Spleen (tissue), 11 donors: ENCODE data around the gene ZFYVE28. TPM values are rescaled to one million over a fixed set of nuclear protein-coding genes. Genes with fewer than 3 reads are reported as not detected.

Experiments
- DNase-seq: peaks from one replicate; pipeline ENCODE4 v3.0.0-alpha.2; 2020
- H3K27ac ChIP-seq, 8 donors: fragments of 200-600 bp; sonication (generic) in 7 of 8; 1 replicate in 4 of 8; 2 replicates in 4 of 8; pipeline versions ENCODE4 v1.5.0 to v1.8.0; 2016 to 2021; ENCODE audit warnings: inconsistent platforms in 4 of 8, mild to moderate bottlenecking in 4 of 8, moderate library complexity in 1 of 8
- H3K27me3 ChIP-seq, 7 donors: fragments of 200-600 bp; sonication (generic) in 6 of 7; replicated peaks in 1 of 7; 1 replicate in 4 of 7; 2 replicates in 3 of 7; pipeline versions ENCODE4 v1.5.0 to v1.8.0; 2016 to 2021; ENCODE audit warnings: inconsistent platforms in 3 of 7, mild to moderate bottlenecking in 1 of 7
- H3K36me3 ChIP-seq, 6 donors: fragments of 200-600 bp; sonication (generic) in 5 of 6; 1 replicate in 4 of 6; 2 replicates in 2 of 6; pipeline versions ENCODE4 v1.5.0 to v1.8.0; 2016 to 2021; ENCODE audit warnings: inconsistent platforms in 2 of 6
- H3K4me1 ChIP-seq, 6 donors: fragments of 200-600 bp; sonication (generic) in 5 of 6; 1 replicate in 3 of 6; 2 replicates in 3 of 6; pipeline versions ENCODE4 v1.5.0 to v1.8.0; 2016 to 2021; ENCODE audit warnings: inconsistent platforms in 3 of 6
- H3K4me3 ChIP-seq, 8 donors: fragments of 200-600 bp; sonication (generic) in 7 of 8; 1 replicate in 4 of 8; 2 replicates in 4 of 8; pipeline versions ENCODE4 v1.5.0 to v1.8.0; 2016 to 2021; ENCODE audit warnings: inconsistent platforms in 4 of 8, mild to moderate bottlenecking in 4 of 8, moderate library complexity in 2 of 8
- H3K9me3 ChIP-seq, 8 donors: fragments of 200-600 bp; sonication (generic) in 7 of 8; 1 replicate in 4 of 8; 2 replicates in 4 of 8; pipeline versions ENCODE4 v1.5.0 to v1.8.0; 2016 to 2021; ENCODE audit warnings: inconsistent platforms in 4 of 8
- POLR2A ChIP-seq, 3 donors: fragments of 450-650 bp; IDR thresholded peaks; one replicate each; pipeline ENCODE4 v1.5.1; 2017; ENCODE audit warnings: antibody characterized with exemption in 3 of 3, mild to moderate bottlenecking in 1 of 3
- POLR2AphosphoS5 ChIP-seq, 3 donors: sonication (generic); formaldehyde crosslinking; IDR thresholded peaks; one replicate each; pipeline ENCODE4 v1.5.1; 2017; ENCODE audit warnings: antibody characterized with exemption in 3 of 3
- whole genome bisulfite sequencing, 5 donors: extraction: QIAGEN DNeasy Blood & Tissue Kit in 3 of 5; methylation state at CpG; one replicate each; pipeline versions ENCODE4 v1.1.5 to v1.1.7; 2013 to 2018; 5-methylcytosine and 5-hydroxymethylcytosine counted together
- intact Hi-C: fragments of 100-400 bp; cut with DNase I; formaldehyde crosslinking; loops from one replicate; pipeline ENCODE4 v1.15.0; 2023; ENCODE audit warnings: low total_unique reads
- polyA plus RNA-seq, 3 donors: library from polyadenylated mRNA; stranded (reverse); fragments of 200-250 nt; gene quantifications; one replicate each; pipeline ENCODE4 v1.2.1, GENCODE V29; 2013
- total RNA-seq, 7 donors: library from RNA; depleted of rRNA in 3 of 7; stranded (reverse); fragments of >200 nt in 3 of 7; fragmentation: NEBNext Ultra II Directional in 4 of 7; extraction: Animal tissue kit (Norgen Biotek cat#: 25700) in 4 of 7; gene quantifications; one replicate each; pipeline versions ENCODE4 v1.1.0 to v1.2.1, GENCODE V29; 2016 to 2021
- TF ChIP-seq, protein P1 (sequence below), 11 experiments: fragments of 200-600 bp in 7 of 11; fragments of 450-650 bp in 4 of 11; sonication (generic) in 4 of 11; IDR thresholded peaks in 8 of 11; conservative IDR thresholded peaks in 3 of 11; 1 replicate in 7 of 11; 2 replicates in 4 of 11; pipeline versions ENCODE4 v1.4.0 to v1.8.0; 2016 to 2021; ENCODE audit warnings: antibody characterized with exemption in 11 of 11, inconsistent platforms in 4 of 11, mild to moderate bottlenecking in 1 of 11
- donor health status: healthy with polysubstance abuse.
- donor health status: DM: no; HTN: no; CAD: no; lungs with moderate emphysema.
- donor health status: DM: no; HTN: no; CAD: no.
- donor health status: Bipolar disorder and iron deficiency.
- donor health status: healthy.
- donor health status: DM: no; HTN: no; CAD: no.
- donor health status: DM: yes; HTN: yes; CAD: no.

The ZFYVE28 gene
- total and polyA plus RNA-seq, 10 donors = 2.7 to 31.3 (median 12.6) TPM

DNA sequence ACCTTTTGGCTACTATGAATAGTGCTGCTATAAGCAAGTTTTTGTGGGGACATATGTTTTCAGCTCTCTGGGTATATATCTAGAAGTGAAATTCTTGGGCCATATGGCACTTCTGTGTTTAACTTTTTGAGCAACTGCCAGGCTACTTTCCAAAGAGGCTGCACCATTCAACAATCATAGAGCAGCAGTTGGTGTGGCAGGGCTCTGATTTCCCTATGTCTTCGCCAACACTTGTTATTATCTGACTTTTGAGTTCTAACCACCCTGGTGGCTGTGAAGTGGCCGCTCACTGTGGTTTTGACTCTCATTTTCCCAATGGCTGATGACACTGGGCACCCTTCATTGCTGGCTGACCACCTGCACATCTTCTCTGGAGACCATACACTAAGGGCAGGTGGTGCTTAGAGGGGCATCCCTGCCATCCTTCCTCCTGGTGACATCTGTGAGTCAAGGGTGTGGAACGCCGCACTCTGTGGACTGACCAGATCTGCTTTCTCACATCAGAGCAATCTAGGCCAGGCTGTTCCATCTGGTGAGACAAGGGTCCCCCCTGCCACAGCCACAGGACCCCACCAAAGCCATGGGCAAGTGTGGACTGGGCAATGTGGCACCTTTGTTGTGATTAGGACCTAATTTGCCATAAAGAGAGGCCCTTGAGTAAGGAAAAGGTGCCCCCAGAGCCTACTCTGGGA lies 49.6 kb downstream of the ZFYVE28 start:
- peak; percentile 44 for DNase-seq
- peaks cover 0 to 7% (median 0%) of the 10 kb centered on the region in 7 donors for H3K27me3 ChIP-seq
- H3K4me3 ChIP-seq = no peak overlapping the region
- intact Hi-C loops = no loop called here
- H3K36me3 ChIP-seq = peaks cover 0 to 9% (median 0%) of the 10 kb centered on the region in 6 donors
- peaks cover 5 to 18% (median 10%) of the 10 kb centered on the region in 6 donors for H3K4me1 ChIP-seq
- TF ChIP-seq POLR2AphosphoS5 (IDR thresholded peaks at IDR 0.05) (no peak), POLR2A (IDR thresholded peaks at IDR 0.05) (no peak)
- TF ChIP-seq, protein P1, sequence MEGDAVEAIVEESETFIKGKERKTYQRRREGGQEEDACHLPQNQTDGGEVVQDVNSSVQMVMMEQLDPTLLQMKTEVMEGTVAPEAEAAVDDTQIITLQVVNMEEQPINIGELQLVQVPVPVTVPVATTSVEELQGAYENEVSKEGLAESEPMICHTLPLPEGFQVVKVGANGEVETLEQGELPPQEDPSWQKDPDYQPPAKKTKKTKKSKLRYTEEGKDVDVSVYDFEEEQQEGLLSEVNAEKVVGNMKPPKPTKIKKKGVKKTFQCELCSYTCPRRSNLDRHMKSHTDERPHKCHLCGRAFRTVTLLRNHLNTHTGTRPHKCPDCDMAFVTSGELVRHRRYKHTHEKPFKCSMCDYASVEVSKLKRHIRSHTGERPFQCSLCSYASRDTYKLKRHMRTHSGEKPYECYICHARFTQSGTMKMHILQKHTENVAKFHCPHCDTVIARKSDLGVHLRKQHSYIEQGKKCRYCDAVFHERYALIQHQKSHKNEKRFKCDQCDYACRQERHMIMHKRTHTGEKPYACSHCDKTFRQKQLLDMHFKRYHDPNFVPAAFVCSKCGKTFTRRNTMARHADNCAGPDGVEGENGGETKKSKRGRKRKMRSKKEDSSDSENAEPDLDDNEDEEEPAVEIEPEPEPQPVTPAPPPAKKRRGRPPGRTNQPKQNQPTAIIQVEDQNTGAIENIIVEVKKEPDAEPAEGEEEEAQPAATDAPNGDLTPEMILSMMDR (IDR thresholded peaks at IDR 0.05 in 8 of 11, conservative IDR thresholded peaks at IDR 0.05 in 3 of 11) = no peak
- H3K9me3 ChIP-seq = peaks cover 0 to 13% (median 8%) of the 10 kb centered on the region in 8 donors
- no peak overlapping the region for H3K27ac ChIP-seq
- WGBS, 5 donors = 94 to 97% (median 95%) methylated on average over 4 of the region's 4 CpGs

DNA sequence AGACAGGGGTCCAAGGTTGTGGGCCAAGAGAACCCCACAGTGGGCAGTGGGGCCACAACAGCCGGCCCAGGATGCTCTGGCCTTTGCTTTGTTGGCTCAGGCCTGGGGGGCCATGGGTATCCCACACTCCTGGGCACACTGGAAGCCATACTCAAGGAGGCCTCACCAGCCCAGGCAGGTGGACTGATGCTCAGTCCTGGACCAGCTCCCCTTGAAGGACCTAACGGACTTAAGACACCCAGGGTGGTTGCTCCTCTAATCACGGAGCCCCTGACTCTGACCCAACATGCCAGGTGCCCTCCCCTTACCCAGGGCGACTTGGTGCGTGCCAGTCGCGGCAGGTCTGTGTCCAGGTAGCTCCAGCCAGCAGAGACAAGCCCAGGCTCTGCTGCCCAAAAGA lies 50.8 kb downstream of the ZFYVE28 start:
- H3K4me3 ChIP-seq = no peak overlapping the region
- 73 to 91% (median 85%) methylated on average over 6 to 7 of the region's 7 CpGs for WGBS, 5 donors
- H3K27ac ChIP-seq = no peak overlapping the region
- intact Hi-C loops = no loop called here
- H3K9me3 ChIP-seq = peaks cover 0 to 13% (median 8%) of the 10 kb centered on the region in 8 donors
- peaks cover 0 to 7% (median 0%) of the 10 kb centered on the region in 7 donors for H3K27me3 ChIP-seq
- TF ChIP-seq POLR2A (IDR thresholded peaks at IDR 0.05) (no peak), POLR2AphosphoS5 (IDR thresholded peaks at IDR 0.05) (no peak)
- TF ChIP-seq, protein P1 (IDR thresholded peaks at IDR 0.05 in 8 of 11, conservative IDR thresholded peaks at IDR 0.05 in 3 of 11) = no peak
- peaks cover 6 to 30% (median 20%) of the 10 kb centered on the region in 6 donors for H3K4me1 ChIP-seq
- peak; percentile 61 for DNase-seq
- H3K36me3 ChIP-seq = peaks cover 0 to 9% (median 0%) of the 10 kb centered on the region in 6 donors

DNA sequence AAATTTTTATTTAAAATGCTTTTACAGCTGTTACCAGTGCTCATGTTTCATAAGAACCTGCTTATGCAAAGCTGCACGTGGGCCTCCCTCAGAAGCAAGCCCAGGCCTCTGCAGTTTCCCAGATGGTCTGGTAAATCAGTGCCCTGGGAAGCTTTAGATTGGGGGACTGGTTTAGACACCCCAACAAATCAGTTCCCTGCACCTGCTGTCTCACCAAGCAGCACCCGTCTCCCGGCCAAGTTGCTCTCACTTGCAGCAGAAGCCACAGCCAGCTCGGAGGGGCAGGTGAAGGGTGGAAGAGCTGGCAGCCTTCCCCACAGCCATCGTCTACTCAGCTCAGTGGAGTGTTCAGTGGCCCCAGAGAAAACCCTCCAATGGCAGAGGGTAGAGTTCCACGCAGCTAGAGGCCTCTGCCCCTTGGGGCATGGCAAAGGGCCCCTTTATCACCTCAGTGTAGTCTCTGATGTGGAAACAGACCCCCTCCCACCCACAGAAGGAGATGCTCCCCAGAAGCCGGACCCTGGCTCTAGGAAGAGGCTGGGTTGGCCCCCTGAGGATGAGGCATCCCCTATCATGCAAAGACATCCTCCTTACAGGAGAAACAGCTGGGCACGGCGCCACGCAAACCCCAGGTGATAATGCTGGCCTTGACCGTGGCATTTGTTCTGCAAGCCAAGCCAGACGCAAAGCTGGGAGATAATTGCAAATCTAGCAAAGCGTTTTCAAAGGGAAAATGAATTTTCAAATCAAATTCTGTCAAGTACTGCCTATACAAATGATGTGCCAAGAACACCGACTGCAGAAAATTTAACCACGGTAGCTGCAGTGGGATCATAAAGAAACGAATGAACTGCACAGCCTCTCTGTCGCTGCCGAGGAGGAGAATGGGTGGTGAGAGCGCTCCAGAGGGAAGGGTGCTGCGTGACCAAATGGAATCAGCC lies 51.9 kb downstream of the ZFYVE28 start:
- TF ChIP-seq, protein P1 (IDR thresholded peaks at IDR 0.05 in 8 of 11, conservative IDR thresholded peaks at IDR 0.05 in 3 of 11) = no peak
- TF ChIP-seq POLR2AphosphoS5 (IDR thresholded peaks at IDR 0.05) (no peak), POLR2A (IDR thresholded peaks at IDR 0.05) (no peak)
- H3K27me3 ChIP-seq = peaks cover 0 to 7% (median 0%) of the 10 kb centered on the region in 7 donors
- peaks cover 0 to 13% (median 8%) of the 10 kb centered on the region in 8 donors for H3K9me3 ChIP-seq
- peaks cover 0 to 9% (median 0%) of the 10 kb centered on the region in 6 donors for H3K36me3 ChIP-seq
- H3K4me1 ChIP-seq = peaks cover 6 to 34% (median 22%) of the 10 kb centered on the region in 6 donors
- 80 to 89% (median 82%) methylated on average over 18 to 20 of the region's 20 CpGs for WGBS, 5 donors
- no peak for DNase-seq
- H3K27ac ChIP-seq = no peak overlapping the region
- intact Hi-C loops = no loop called here
- H3K4me3 ChIP-seq = no peak overlapping the region
